Inflammatory macrophage (primary cell): ENCODE results near the gene SDHB.
A peak's percentile ranks its signal among the peaks of the same experiment; 100 is the strongest.

Source experiments
- DNase-seq, 2 donors: peaks; one replicate each; pipeline ENCODE4 v3.0.0-alpha.2; 2020 to 2022
- total RNA-seq, 18 experiments: gene quantifications; one replicate each; lab custom pipeline; 2026; ENCODE audit warnings: mixed read lengths in 6 of 18, inconsistent platforms in 2 of 18; lab: John Stamatoyannopoulos, UW

Gene SDHB
- total RNA-seq, result 69.9 to 239 (median 166) reads per million in 18 experiments

DNA sequence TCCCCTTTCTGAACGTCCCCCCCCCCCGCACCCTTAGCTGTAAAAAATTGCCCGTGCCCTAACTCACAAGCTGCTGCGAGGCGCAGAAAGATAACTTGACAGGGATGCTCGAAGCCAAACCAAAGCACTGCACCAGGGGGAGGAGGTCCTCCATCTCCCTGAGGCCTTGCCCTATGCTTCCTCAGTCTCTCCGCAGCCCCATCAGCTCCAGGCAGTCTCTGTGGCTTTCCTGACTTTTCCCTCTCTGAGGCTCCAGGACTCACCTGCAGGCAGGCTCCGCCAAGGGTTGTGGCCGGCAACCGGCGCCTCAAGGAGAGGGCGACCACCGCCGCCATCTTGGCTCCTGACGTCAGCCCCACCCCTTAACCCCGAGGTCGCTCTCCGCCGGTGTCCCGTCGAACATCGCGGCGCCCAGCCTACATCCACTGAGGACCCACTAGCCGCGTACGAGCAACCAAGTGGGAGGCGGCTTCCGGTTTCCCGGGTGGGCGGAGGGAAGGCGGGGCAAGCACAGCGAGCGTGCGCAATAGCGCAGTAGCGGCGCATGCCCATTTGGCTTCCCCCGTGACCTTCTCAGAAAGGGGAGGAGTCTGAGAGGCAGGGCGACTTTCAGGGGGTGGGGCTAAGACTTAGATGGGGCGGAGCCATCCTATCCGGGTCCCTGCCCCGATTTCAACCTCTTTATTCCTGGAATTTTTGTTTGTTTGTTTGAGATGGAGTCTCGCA lies at the start of gene SDHB:
SDHB (minus strand) TSS at position 348 of the 726 bp plus-strand sequence; CDS start at position 335, 13 bp downstream.
- peak; percentile 99 to 100 for DNase-seq

DNA sequence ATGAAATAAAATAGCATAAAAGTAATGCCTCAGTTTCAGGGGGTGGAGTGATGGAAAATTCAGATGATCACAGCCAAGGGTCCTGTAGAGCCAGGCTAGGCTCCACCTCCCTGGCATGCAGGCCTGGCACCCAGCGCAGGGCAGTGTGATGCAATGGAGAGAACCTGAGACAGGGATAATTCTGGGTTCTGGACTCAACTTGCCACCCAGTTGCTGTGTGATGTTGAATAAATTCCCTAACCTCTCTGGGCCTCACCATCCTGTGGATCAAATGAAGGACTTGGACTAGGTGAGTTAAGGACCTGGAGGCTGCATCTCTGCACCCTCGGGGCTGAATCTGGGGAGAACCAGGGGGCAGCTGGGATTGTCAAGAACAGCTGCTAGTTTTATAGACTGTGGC lies 48.4 kb upstream of the SDHB start:
- no peak for DNase-seq

DNA sequence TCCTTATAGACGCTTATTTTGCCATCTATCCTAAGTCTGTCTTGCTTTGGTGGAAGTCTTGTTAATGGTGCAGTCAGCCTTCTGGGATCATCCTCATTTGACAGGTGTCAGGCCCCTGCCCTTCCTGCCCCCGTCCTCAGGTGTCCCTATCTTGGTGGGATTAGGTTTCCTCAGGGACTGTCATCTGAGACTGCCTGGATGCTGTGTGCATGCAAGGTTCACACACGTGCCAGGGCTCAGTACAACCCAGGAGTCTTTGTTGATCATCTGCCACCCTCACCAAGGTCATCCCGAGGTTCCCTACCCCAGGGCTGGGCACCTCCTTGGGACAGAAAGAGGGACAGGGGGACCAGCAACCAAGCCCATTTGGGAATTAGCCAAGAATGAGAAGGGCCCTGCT lies 47.4 kb upstream of the SDHB start:
- DNase-seq, result no peak

DNA sequence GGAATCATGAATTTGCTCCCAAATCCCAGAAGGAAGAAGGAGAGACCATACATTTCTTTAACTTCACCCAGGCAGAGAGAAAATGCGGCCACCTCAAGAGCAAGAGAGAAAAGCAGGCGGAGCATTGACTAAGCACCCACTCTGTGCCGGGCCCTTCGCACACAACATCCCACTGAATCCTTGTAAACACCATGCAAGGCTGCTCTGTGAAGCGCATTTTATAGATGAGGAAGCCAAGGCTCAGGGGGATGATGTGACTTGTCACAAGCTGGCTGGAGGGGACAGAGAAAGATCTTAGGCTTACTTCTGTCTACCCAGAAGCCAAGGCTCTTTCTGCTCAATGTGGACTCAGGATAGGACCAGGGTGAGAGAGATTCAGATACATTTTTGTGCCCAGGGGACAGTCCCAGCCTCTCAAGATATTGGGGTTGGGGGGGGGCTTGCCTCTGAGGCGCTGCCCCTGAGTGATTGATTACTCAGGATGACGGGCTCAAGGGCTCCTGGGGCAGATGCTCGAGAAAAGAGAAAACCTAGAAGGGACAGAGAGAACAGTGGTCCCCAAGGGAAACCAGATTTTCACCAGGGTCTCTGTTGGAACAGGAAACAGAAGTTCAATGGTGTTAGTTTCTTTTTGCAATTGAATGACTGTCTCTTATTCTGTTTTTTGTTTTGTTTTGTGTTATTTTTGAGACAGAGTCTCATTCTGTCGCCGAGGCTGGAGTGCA lies 45.9 kb upstream of the SDHB start:
- peak; percentile 28 to 75 for DNase-seq

DNA sequence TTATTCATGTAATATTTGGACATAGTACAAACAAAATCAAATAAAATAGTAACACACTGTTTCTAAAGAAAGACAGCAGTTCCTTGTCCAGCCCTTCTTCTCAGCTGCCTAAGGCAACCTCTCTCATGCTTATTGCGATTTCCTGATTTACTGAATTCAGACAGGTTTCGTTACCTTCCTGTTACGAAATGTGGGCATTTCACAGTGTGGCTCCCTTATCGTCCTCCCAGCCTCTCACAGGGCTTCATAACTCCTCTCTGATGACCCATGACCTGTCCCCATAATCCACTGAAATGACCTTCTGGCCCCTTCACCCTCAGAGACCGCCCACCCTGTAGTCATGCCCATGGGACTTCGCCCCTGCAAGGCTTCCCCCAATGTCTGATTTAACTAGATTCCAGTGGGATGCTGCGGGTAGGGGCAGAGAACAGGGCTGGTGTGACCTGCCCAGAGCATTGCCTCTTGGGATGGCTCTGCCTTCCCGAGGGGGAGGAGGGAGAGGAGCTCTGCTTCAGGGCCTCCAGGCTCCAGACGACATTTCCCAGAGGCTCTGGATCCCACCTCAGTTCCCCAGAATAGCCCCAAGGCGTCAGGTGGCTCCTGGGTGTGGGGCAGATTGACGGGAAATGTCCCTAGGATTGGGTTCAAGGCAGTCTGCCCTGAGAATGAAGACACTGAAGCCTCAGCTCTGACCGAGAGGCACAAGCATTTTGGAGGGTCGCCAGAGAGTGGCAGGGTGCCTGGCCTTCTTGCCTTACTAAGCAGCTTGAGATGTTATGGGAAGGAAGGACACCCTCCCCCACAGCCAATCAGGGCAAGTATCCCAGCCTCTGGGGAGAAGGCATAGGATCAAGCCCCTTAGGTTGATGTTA lies 44.9 kb upstream of the SDHB start:
- peak; percentile 65 to 70 for DNase-seq

DNA sequence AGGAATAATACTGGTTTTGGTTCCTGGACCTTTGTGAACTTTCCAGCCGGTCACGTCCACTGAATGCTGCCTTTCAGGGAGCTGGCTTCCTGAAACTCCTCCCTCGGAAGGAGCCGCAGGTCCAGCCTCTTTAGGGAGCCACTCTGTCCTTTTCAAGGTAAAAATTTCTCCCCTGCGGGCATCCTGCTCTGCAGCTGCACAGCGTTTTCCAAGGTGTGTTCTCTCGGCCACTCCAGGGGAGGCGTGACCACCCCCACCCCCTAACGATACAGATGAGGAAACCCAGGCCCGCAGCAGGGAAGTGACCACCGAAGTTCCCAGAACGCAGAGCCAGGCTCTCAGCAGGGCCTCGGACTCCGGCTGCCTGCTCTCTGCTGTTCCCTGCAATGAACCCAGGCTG lies 44.0 kb upstream of the SDHB start:
- peak in 1 of 2 donors; percentile 13 for DNase-seq

DNA sequence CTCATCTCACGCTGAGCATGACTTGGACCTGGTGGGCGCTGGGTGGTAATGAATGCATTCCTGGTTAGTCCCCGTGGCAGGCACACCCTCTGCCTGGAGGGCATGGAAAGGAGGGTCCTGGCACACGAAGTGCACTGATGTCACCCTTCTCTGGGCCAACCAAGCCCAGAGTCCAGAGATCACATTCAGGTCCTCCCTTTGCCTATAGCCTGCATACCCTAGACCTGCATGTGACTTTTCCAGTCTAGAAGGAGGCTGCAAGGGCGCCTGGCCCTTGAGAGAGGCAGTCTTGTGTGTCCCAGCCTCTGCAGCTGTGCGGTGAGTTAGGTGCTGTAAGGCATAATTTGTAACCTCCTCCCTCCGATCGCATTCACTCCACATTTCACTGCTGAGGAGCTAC lies 43.3 kb upstream of the SDHB start:
- no peak for DNase-seq

DNA sequence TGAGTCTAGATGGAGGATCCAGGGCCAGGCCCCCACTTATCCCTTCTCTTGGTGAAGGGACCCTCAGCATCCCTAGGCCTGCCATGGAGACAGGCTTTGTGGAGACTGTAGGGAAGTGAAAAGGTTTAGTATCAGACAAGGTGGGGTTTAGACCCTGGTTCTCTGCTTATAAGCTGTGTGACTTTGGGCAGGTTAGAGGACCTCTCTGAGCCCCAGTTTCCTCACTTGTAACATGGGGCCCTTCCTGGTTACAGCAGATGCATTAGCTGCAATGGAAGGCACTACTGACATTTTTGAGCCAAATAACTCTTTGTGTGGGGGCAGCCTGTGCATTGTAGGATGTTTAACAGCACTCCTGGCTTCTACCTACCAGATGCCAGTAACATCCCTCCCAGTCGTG lies 42.8 kb upstream of the SDHB start:
- DNase-seq, result no peak

DNA sequence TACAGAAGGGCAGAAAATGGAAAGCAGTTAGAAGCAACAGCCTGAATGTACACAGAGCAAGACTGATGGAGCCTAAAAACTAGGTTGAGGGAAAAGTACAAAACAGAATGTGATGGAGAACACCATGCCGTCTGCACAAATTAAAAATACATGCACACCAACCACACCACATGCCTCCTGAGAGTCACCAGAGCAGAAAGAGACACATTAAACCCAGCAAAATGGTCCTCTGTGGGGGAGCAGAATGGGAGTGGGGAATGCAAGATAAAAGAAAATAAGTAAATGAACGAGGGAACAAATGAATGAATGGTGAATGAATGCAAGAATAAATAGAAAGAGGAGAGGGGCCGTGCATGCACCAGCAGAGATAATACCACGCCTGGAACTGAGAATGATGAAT lies 41.3 kb upstream of the SDHB start:
- DNase-seq, result no peak

DNA sequence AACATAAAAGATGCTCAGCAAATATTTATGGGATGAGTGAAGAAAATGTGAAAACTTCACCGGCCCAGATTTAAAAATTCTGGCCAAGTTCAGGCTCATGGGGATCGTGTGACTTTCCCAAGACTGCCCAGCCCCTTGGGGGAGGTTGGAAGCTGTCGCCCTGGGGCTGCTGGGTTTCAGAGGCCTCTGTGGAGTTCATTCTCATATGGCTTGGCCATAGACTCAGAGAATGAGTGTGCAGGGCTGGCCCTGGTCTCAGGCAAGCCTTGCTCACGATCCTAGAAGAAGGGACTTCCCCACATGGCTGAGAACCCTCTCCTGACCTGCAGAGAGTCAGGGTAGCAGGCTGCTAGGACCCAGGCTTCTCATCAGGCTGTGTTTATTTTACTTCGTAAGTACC lies 40.8 kb upstream of the SDHB start:
- no peak for DNase-seq

DNA sequence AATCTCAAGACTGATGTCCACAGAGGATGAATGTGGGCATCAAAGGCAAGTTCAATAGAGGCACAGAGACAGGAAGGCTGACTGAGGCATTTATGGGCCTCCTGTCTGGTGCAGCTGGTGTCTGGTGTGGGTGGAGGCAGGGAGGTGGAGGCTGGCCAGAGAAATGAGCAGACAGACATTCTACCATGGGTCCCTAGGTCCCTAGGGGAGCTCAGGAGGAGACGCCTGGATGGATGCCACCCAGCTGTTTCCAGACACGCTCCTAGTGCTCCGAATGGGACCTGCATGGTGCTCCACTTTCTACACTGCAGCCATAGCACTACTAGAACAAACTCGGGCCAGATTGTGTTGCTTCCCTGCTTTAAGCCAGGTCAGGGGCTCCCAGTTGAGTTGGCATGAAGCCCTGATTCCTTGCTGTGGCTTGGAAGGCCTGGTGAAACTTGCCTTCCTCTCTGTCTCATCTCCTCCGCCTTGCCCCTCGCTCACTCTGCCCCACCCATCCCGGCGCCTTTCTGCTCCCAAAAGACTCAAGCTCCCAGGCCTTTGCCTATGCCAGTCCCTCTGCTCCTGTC lies 40.1 kb upstream of the SDHB start:
- DNase-seq, result no peak

DNA sequence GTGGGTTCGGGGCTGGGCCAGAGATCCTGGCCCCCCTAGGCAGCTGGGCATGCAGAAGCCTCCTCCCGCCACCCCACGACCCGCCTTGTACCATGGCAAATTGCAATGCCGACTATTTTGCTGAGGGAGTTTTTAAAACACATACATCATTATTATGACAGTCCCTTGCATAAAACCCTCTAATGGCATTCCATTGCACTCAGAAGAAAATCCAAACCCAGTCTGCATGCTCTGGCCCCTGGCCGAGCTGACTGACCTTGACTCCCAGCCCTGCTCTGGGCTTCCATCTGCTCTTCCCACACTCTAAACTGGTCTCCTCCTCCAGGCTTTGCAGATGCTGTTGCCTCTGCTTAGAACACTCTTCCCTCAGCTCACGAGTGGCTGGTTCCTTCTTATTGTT lies 37.4 kb upstream of the SDHB start:
- DNase-seq, result no peak

DNA sequence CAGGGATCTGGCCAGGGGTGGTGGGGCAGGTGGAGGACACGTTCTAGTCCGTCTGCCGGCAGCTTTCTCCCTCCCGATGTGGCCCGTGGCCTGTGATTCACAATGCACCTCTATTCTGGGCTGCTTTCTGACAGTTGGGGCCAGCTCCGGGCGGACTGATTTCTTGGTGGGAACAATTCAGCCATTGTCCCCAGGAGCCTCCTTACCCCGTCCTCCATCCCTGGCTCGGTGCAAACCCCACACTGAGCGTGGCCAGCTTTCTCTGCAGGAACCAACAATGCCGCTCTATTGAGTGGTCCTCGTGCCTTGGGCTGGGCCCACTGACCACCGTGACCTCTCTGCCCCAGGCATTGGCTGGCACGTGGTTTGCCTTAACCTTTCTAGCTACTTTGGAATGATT lies 35.7 kb upstream of the SDHB start:
- DNase-seq, result no peak

DNA sequence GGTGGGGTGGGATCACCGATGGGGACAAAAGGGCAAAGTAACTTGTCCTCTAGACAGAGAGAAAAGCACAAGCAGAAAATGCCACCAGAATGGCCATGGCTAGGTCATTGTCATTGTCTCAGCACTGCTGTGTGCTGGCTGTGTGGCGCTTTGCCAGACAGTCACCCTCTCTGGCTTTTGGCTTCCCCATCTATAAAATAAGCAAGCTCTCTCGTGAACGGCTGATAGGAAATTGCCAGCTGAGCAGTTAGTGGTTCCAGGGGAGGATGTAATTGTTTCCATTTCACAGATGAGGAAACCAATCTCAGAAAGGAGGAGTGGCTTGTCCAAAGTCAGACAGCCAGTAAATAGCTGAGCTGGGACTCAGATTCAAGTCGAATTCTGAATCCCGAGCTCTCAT lies 32.9 kb upstream of the SDHB start:
- peak; percentile 55 to 59 for DNase-seq

DNA sequence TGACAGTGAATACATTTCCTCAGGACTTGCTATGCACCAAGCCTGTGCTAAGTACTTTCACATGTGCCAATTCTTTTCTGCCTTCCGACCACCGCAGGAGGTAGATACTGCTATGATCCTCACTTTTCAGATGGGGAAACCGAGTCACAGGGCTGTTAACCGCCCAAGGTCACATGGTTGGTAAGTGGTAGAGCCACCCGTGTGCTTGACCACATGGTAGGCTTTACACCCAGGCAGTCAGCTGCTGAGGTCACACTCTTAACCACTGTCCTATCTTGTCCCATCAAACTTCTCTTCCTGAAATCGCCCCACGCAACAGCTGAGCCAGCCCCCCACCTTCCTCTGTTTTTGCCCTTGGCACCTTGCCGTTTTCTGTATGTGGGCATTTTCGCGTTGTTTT lies 31.0 kb upstream of the SDHB start:
- peak; percentile 43 to 78 for DNase-seq

DNA sequence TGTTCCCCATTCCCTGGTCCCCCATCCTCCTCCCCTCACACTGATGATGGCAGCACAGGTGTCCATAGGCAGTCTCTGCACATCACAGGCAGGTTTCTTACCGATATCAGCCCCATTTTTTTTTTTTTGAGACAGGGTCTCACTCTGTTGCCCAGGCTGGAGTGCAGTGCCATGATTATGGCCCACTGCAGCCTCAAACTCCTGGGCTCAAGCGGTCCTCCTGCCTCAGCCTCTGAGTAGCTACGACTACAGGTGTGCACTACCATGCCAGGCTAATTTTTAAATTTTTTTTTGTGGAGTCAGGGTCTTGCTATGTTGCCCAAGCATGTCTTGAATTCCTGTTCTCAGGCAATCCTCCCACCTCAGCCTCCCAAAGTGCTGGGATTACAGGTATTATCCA lies 28.9 kb upstream of the SDHB start:
- DNase-seq, result no peak

DNA sequence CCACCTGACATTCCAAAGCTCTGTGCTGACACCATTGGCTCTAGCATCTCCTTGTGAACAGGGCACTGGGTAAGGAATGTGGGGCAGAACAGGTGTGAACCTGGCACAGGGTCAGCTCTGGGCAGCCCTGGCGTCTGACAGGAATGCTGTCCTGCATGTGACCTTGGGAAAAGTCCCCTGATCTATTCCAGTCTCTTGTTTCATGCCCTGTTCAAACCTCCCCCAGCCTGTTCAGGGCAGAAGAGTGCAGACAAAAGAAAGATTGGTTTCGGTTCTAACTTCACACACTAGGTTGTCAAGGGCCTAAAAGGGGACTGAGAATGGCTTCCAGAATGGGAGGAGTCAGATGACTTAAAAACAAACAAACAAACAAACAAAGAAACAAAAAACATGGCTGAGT lies 27.6 kb upstream of the SDHB start:
- DNase-seq, result no peak

DNA sequence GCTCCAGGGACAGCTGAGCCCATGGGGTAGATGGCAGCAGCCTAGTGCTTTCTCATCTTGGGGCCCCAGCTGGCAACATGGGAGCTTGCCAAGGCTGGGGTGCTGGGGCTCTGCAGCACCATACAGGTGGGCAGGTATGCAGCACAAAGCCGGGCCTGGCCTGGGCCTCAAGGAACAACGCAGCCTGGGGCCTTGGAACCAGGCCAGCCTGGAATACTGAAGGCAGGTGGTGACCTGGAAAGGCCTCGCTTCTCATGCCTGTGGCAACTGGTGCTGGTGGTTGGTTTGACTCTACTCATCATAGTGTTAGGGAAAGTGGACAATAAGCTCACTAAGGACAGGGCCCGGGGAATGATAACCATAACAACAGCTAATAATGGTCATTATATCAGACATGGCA lies 27.0 kb upstream of the SDHB start:
- DNase-seq, result no peak

DNA sequence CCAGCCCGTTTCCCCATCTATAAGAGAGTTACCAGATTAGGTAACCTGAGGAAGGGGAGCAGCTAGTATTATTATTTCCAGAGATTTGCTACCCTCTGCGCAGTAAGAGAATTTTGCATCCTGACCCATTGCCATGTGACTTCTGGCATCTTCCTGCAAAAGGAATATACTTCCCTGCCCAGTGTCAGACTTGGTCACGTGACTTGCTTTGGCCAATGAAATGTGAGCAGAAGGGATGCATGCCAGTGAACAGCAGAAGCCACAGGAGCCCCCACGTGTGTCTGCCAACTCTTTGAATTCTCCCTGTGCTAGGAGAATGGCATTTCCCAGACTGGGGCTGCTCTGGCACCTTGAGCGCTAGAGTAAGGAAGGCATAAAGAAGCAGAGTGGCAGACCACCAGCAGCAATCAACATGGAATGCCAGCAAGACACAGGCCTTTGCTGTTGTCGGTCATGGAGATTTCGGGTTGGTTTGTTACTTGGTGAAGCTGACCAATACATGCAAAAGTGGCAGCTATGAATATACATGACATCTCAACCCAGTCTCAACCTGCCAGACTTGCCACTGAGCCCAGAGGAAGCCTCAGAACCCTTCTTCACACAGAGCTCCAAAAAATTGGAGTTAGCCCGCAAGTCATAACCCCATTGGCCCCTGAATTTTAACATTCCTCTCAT lies 26.4 kb upstream of the SDHB start:
- DNase-seq, result peak in 1 of 2 donors; percentile 9

DNA sequence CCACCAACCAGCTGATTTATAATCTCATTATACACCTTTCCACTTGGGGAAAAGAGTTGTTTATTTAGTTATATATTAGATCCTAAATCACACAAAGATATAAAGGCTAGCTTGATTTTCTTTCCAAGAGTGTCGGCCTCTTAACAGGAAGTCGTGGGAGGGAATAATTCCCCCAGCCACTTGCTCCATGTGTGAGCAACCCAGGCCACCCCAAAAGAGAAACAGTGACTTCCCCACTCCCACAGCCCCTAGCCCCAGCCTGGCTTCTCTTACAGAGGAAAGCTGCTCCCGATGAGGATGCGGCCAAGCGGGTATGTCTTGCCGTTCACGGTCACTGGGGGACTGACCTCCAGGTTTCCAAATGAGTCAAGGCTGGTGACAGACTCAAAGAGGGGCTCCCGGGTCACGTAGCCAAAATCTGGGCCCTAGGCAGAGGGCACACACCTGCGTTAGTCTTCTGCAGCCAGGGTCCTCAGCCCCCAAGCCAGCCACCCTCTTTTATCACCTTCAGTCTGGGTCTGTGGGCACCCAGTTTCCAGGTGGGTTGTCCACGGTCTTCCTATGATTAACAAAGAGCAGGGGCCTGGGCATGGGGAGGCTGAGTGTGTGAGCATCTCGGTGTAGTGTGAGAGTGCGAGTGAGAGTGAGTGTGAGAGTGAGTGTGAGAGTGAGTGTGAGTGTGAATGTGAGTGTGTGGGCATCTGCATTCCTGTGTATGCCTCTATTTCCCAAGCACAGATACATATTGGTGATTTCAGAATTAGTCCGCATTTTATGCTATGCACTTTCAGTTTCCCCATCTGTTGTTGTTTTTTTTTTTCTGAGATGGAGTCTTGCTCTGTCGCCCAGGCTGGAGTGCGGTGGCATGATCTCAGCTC lies 25.4 kb upstream of the SDHB start:
- DNase-seq, result peak; percentile 58 to 82
